Body of pancreas (tissue), 4 donors: ENCODE data around the gene ACTN4.

Source experiments
- POLR2A ChIP-seq, 3 donors: fragments of 450-650 bp; IDR thresholded peaks; one replicate each; pipeline ENCODE4 v1.6.1; 2016; ENCODE audit warnings: antibody characterized with exemption in 3 of 3, mild to moderate bottlenecking in 2 of 3
- TF ChIP-seq, protein P1 (sequence below), 7 experiments: fragments of 450-650 bp in 4 of 7; fragments of 200-600 bp in 3 of 7; sonication (generic) in 3 of 7; IDR thresholded peaks; one replicate each; pipeline ENCODE4 v1.5.1; 2016 to 2019; ENCODE audit warnings: antibody characterized with exemption in 7 of 7

DNA sequence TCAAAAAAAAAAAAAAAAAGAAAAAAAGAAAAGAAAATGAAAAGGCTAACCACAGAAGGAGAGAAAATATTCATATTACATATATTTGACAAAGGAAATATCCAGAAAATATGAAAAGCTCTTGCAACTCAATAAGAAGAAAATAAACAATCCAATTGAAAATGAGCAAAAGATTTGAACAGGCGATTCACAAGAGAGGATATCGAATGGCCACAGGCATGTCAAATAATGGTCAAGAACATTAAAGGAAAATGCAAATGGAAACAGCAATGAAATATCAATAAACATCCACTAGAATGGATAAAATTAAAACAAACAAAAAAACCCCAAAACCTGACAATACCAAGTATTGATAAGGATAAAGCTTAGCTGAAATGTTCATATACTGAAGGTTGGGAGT, 117.8 kb downstream of the ACTN4 start:
- TF ChIP-seq, protein P1, sequence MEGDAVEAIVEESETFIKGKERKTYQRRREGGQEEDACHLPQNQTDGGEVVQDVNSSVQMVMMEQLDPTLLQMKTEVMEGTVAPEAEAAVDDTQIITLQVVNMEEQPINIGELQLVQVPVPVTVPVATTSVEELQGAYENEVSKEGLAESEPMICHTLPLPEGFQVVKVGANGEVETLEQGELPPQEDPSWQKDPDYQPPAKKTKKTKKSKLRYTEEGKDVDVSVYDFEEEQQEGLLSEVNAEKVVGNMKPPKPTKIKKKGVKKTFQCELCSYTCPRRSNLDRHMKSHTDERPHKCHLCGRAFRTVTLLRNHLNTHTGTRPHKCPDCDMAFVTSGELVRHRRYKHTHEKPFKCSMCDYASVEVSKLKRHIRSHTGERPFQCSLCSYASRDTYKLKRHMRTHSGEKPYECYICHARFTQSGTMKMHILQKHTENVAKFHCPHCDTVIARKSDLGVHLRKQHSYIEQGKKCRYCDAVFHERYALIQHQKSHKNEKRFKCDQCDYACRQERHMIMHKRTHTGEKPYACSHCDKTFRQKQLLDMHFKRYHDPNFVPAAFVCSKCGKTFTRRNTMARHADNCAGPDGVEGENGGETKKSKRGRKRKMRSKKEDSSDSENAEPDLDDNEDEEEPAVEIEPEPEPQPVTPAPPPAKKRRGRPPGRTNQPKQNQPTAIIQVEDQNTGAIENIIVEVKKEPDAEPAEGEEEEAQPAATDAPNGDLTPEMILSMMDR (IDR thresholded peaks at IDR 0.05), result no peak
- TF ChIP-seq POLR2A (IDR thresholded peaks at IDR 0.05), result no peak
